Peyer's patch (tissue), 4 donors: ENCODE results near the gene SORCS3.

Source experiments
- CTCF ChIP-seq, 6 experiments: fragments of 450-650 bp in 4 of 6; fragments of 200-600 bp in 2 of 6; sonication (generic) in 1 of 6; IDR thresholded peaks; one replicate each; pipeline ENCODE4 v1.5.1; 2017 to 2019; ENCODE audit warnings: antibody characterized with exemption in 6 of 6, mild to moderate bottlenecking in 3 of 6, moderate library complexity in 1 of 6
- POLR2A ChIP-seq, 2 donors: fragments of 450-650 bp; IDR thresholded peaks; one replicate each; pipeline ENCODE4 v1.5.1; 2017; ENCODE audit warnings: antibody characterized with exemption in 2 of 2, mild to moderate bottlenecking in 2 of 2, moderate library complexity in 2 of 2

- no peak for TF ChIP-seq CTCF (IDR thresholded peaks at IDR 0.05)
- no peak for TF ChIP-seq POLR2A (IDR thresholded peaks at IDR 0.05)
Measured at GRCh38 chr10:104643303-104643663, 2.2 kb downstream of the SORCS3 start.
